HG03066 (cell line): ENCODE results near the gene KSR1.
"Not testable (repeated sequence)": the region's sequence is repeated elsewhere in the genome, so short reads cannot be mapped to it uniquely, and the experiment has no call there.

ENCODE experiments used
- ATAC-seq: cut with Tn5 transposase; IDR thresholded peaks from one replicate; pipeline ENCODE4 v1.9.1; 2021; ENCODE audit warnings: low read depth; ENCODE audit not compliant: unreplicated experiment

KSR1 gene

GRCh38 chr17:27455914-27456680 lies at the start of gene KSR1:
TSS of gene KSR1 (plus strand) at chr17:27456448. CDS start at chr17:27456644, 196 bp downstream.
- ATAC-seq: peak; percentile 85

DNA sequence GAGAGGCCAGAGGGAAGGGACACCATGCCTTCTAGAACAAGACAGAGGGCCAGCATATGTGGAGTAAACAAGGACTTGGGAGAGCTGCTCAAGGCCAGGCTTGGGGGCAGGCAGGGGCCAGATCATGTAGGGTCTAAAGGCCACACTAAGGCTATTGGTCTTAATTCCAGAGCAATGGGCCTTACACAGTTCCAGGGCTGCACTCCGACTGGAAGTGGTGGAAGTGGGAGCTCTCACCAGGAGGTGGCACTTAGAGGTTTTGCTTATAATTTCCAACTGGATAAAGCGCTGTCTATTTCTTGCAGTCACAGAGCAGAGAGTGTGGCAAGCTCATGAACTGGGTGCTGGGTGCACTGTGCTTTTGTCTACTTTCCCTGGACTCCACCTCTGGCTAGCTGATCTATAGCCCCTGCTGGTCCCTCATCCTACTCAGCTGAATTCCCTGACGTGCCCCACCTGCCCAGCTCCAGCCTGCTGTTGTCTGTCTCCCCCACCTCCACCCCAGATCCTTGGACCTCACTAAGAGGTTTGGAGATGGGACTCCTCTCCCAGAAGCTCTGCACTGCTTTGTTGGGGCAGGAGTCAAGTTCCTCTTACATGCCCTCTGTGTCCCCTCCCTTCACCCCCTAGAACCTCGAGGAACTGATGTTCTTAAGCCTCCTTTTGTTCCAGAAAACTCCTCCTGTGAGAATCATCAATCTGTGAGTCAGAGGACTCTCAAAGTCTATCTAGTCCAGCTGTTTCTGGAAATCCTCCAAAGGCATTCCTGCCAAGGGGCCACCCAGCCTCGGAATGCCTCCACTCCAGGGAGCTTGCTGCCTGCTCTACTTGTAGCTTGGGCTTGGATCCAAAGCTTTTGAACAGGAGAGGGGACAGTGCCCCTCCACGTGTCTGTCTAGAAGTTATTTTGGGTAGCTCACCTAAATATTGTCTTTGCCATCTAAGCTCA lies 48.1 kb upstream of the KSR1 start:
- ATAC-seq: no peak

DNA sequence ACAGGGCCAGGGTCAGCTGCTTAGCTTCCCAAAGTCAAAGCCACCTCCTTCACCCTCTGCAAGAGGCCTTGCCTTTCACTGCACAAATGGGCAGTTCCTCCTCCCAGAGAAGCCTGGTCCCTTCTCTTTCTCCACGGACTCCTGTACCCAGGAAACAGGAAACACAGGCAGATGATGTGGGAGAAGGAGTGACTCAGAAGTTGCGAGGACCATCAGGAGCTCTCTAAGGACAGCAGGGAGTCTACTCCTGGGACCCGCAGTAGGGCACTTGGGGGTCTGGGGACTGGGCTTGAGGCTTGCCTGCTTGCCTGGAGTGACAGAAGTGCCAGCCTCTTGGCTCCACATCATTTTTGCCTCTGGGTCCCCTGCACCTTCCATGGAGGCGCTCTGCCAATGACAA lies 47.4 kb upstream of the KSR1 start:
- no peak for ATAC-seq

DNA sequence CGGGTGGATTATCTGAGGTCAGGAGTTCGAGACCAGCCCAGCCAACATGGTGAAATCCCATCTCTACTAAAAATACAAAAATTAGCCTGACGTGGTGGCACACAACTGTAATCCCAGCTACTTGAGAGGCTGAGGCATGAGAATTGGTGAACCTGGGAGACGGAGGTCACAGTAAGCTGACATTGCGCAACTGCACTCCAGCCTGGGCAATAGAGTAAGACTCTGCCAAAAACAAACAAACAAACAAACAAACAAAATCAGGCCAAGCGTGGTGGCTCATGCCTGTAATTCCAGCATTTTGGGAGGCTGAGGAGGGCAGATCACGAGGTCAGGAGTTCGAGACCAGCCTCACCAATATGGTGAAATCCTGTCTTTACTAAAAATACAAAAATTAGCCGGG lies 44.1 kb upstream of the KSR1 start:
- not testable (repeated sequence) for ATAC-seq

- no peak for ATAC-seq
These were observed 42.9 kb upstream of the KSR1 start for GRCh38 chr17:27413315-27413714.

DNA sequence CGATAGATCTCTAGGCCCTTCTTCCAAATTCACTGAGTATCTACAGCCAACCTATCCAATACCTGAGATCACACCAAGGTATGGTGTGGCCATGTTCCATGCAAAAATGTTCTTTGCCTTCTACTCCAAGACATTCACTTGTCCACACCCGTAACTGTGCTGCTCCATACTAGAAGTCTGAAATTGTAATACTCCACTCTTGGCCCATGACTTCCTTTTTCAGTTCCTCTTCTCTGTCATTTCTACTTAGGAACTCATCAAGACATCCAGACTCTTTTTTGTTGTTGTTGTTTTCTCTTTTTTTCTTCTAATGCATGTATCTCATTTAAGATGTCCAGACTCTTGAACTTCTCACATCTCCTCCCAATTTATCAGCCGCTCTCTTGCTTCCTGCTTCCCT lies 42.5 kb upstream of the KSR1 start:
- ATAC-seq: no peak

- no peak for ATAC-seq
These were observed 42.0 kb upstream of the KSR1 start for GRCh38 chr17:27414271-27414670.

DNA sequence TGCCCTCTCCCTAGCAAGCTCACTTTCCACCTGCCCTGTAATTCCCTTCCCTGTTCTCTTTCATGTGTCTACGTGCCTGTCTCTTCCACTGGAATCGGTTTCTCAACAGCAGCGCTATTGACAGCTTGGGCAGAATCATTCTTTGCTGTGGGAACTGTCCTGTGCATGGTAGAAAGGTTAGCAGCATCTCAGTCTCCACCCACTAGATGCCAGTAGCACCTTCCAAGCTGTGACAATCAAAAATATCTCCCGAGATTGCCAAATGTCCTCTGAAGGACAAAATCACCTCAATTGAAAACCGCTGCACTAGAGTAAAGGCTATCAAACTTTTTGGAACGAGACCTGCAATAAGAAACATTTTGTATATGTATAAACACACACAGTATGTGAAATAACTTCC lies 41.6 kb upstream of the KSR1 start:
- no peak for ATAC-seq

- no peak for ATAC-seq
These were observed 41.0 kb upstream of the KSR1 start for GRCh38 chr17:27415120-27415795.

DNA sequence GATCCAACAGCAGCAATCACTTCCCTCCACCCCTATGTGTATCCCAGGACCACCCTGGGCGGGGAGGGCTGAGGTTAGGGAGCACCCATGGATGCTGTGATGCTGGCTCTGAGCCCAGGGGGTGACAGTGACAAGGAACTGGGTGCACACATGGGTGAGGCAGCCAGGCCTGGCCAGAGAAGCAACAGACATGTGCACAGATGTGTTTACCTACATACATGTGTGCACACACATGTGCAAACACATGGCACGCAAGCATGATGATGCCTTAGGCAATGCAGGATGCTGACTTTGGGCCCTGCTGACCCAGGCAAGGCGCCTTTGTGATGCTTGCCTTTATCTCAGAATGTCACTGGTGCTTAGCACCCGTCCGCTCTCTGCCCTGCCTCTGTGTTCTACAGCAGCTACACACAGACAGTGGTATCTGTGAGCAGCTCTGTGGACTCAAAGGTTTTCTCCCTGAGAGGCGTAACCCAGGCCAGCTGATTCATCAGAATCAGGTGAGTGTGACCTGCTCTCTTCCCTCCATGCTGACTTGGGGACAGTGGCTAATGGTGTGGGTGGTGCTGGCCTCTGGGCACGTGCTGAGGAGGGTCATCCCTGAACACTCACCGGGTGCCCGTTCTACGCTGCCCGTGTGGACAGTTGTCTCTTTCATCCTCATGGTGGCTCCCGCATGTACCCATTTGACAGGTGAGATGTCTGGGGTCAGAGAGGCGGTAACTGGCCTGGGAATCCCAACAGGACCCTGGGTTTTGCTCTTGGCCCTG lies 38.5 kb upstream of the KSR1 start:
- no peak for ATAC-seq

- no peak for ATAC-seq
These were observed 38.0 kb upstream of the KSR1 start for GRCh38 chr17:27418366-27418615.

GRCh38 chr17:27419156-27419555 lies 37.1 kb upstream of the KSR1 start:
- ATAC-seq: no peak

- no peak for ATAC-seq
These were observed 35.9 kb upstream of the KSR1 start for GRCh38 chr17:27420211-27420950.

- ATAC-seq: no peak
These were observed 35.1 kb upstream of the KSR1 start for GRCh38 chr17:27421111-27421510.

- ATAC-seq: not testable (repeated sequence)
These were observed 34.6 kb upstream of the KSR1 start for GRCh38 chr17:27421626-27422025.

DNA sequence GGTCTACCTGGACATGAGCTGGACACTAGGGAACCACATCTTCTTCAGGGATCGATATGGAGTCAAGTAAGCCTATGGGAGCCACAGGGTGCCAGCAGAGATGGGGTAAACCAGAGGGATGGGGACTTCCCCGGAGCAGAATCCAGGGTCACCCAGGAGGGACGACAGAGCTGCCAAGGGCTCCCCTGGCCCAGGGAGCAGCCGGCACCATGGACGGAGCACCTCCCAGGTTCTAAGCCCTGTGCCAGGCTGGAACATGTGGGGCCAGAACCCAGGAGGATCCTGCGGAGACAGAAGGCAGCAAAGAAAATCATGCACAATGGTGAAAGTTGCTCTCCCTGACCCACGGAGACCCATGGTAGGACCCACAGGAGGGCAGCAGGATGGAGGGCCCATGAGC lies 33.6 kb upstream of the KSR1 start:
- ATAC-seq: no peak

DNA sequence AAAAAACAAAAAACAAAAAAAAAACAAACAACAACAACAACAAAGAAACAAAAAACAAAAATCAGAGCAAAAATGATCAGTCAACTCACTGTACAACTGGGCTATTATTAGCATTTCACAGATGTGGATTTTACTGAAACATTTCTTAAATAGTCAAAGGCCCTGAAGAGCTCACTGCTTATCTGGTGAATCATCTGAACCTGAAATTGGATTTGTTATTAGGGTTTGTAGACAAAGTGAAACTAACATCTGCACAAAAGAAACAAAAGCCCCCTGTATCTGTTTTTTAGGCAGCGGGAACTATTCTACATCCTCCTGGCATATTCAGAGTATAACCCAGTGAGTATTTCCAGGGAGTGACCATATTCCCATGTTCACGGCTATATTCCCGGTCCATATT lies 32.6 kb upstream of the KSR1 start:
- no peak for ATAC-seq

DNA sequence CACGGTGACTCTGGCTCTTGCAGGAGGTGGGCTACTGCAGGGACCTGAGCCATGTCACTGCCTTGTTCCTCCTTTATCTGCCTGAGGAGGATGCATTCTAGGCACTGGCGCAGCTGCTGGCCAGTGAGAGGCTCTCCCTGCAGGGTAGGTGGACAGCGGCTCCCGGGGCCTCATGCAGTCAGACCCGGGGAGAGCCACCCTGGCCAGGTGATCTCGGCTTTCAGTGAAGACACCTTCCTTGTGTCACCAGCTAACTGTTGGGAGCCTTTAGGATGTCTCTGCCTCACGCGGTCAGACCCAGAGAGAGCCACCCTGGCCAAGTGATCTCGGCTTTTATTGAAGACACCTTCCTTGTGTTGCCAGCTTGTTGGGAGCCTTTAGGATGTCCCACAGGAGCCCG lies 31.7 kb upstream of the KSR1 start:
- ATAC-seq: no peak

- no peak for ATAC-seq
These were observed 31.3 kb upstream of the KSR1 start for GRCh38 chr17:27424941-27425340.

DNA sequence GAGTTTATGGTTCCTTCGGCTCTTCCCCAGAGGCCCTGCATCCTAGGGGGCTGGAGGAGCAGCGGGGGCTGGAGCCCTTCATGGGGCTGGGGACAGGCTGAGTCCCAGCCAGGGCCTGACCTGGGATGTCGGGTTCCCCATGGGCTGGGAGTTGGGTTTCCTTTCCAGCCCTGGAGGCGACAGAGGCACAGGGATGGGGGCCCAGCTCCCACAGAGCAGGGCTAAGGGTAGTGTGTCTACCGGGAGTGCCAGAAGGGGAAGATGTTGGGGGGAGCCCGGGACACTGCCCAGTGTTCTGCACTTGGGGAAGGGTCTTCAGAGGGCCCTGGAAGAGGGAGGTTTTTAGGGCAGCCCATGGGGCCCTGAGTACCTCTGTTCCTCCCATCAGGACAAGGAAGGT lies 30.7 kb upstream of the KSR1 start:
- ATAC-seq: not testable (repeated sequence)
